WTC11 (cell line): ENCODE measurements around the gene ZNF530. TPM values are rescaled to one million over a fixed set of nuclear protein-coding genes. Genes with fewer than 3 reads are reported as not detected.

Experiments
- CBFB ChIP-seq: sonication (generic); formaldehyde crosslinking; IDR thresholded peaks from 2 replicates; pipeline ENCODE4 v1.8.1; 2022; ENCODE audit warnings: mild to moderate bottlenecking, low read depth, missing genetic modification reagents
- ESRRA ChIP-seq: sonication (generic); formaldehyde crosslinking; IDR thresholded peaks from 2 replicates; pipeline ENCODE4 v1.8.1; 2022; ENCODE audit warnings: mild to moderate bottlenecking, missing genetic modification reagents, borderline replicate concordance
- ETV6 ChIP-seq: sonication (generic); formaldehyde crosslinking; IDR thresholded peaks from 2 replicates; pipeline ENCODE4 v1.8.1; 2022; ENCODE audit warnings: mild to moderate bottlenecking, missing genetic modification reagents
- FOXK1 ChIP-seq: sonication (generic); formaldehyde crosslinking; IDR thresholded peaks from 2 replicates; pipeline ENCODE4 v1.8.0; 2022; ENCODE audit warnings: mild to moderate bottlenecking, moderate library complexity, missing genetic modification reagents
- JUN ChIP-seq: sonication (generic); formaldehyde crosslinking; IDR thresholded peaks from 2 replicates; pipeline ENCODE4 v1.8.0; 2023; ENCODE audit warnings: mild to moderate bottlenecking, missing genetic modification reagents
- KAT7 ChIP-seq: sonication (generic); formaldehyde crosslinking; IDR thresholded peaks from 2 replicates; pipeline ENCODE4 v1.8.1; 2023; ENCODE audit warnings: missing genetic modification reagents, mild to moderate bottlenecking, borderline replicate concordance
- MXD4 ChIP-seq: fragments of 250-450 bp; sonication (Bioruptor Pico); IDR thresholded peaks from 2 replicates; pipeline ENCODE4 v1.8.0; 2021; ENCODE audit warnings: mild to moderate bottlenecking, moderate library complexity, borderline replicate concordance
- NFE2L1 ChIP-seq: sonication (generic); formaldehyde crosslinking; IDR thresholded peaks from 2 replicates; pipeline ENCODE4 v1.8.1; 2023; ENCODE audit warnings: missing genetic modification reagents
- NFYB ChIP-seq: sonication (generic); formaldehyde crosslinking; conservative IDR thresholded peaks from 2 replicates; pipeline ENCODE4 v1.8.0; 2022; ENCODE audit warnings: low read depth, missing genetic modification reagents
- NR1H2 ChIP-seq: sonication (generic); formaldehyde crosslinking; IDR thresholded peaks from 2 replicates; pipeline ENCODE4 v1.9.0; 2021; ENCODE audit warnings: mild to moderate bottlenecking, moderate library complexity, missing genetic modification reagents
- RORB ChIP-seq: fragments of 250-450 bp; sonication (Bioruptor Pico); IDR thresholded peaks from 2 replicates; pipeline ENCODE4 v1.9.0; 2021; ENCODE audit warnings: mild to moderate bottlenecking
- SP1 ChIP-seq: sonication (generic); formaldehyde crosslinking; conservative IDR thresholded peaks from 2 replicates; pipeline ENCODE4 v1.8.1; 2022; ENCODE audit warnings: missing genetic modification reagents
- TCF7 ChIP-seq: sonication (generic); formaldehyde crosslinking; IDR thresholded peaks from 2 replicates; pipeline ENCODE4 v1.8.0; 2022; ENCODE audit warnings: mild to moderate bottlenecking, low read depth, missing genetic modification reagents, moderate library complexity
- TEAD1 ChIP-seq: sonication (generic); formaldehyde crosslinking; IDR thresholded peaks from 2 replicates; pipeline ENCODE4 v1.8.0; 2022; ENCODE audit warnings: mild to moderate bottlenecking, missing genetic modification reagents
- ZBTB21 ChIP-seq: sonication (generic); formaldehyde crosslinking; IDR thresholded peaks from 2 replicates; pipeline ENCODE4 v1.8.1; 2023; ENCODE audit warnings: mild to moderate bottlenecking, missing genetic modification reagents, borderline replicate concordance
- total RNA-seq: library from RNA; stranded (reverse); gene quantifications from 3 replicates; pipeline ENCODE4 v1.2.3, GENCODE V29; 2021
- TF ChIP-seq, protein P1 (sequence below): sonication (generic); formaldehyde crosslinking; IDR thresholded peaks from 2 replicates; pipeline ENCODE4 v1.8.0; 2022; ENCODE audit warnings: mild to moderate bottlenecking, missing genetic modification reagents
- TF ChIP-seq, protein P2 (sequence below): sonication (generic); formaldehyde crosslinking; conservative IDR thresholded peaks from 2 replicates; pipeline ENCODE4 v1.8.1; 2023; ENCODE audit warnings: mild to moderate bottlenecking, low read depth, missing genetic modification reagents, moderate library complexity
- TF ChIP-seq, protein P3 (sequence below): sonication (generic); formaldehyde crosslinking; IDR thresholded peaks from 2 replicates; pipeline ENCODE4 v1.8.0; 2022; ENCODE audit warnings: missing genetic modification reagents
- TF ChIP-seq, protein P4 (sequence below): sonication (generic); formaldehyde crosslinking; IDR thresholded peaks from 2 replicates; pipeline ENCODE4 v1.8.1; 2022; ENCODE audit warnings: mild to moderate bottlenecking, missing genetic modification reagents, moderate library complexity, borderline replicate concordance
- TF ChIP-seq, protein P5 (sequence below): sonication (generic); formaldehyde crosslinking; IDR thresholded peaks from 2 replicates; pipeline ENCODE4 v1.8.1; 2023; ENCODE audit warnings: mild to moderate bottlenecking, missing genetic modification reagents
- TF ChIP-seq, protein P6 (sequence below): sonication (generic); formaldehyde crosslinking; IDR thresholded peaks from 2 replicates; pipeline ENCODE4 v1.8.0; 2022; ENCODE audit warnings: mild to moderate bottlenecking, missing genetic modification reagents
- TF ChIP-seq, protein P7 (sequence below): sonication (generic); formaldehyde crosslinking; IDR thresholded peaks from 2 replicates; pipeline ENCODE4 v1.8.1; 2023; ENCODE audit warnings: mild to moderate bottlenecking, missing genetic modification reagents
- TF ChIP-seq, protein P8 (sequence below): sonication (generic); formaldehyde crosslinking; IDR thresholded peaks from 2 replicates; pipeline ENCODE4 v1.8.0; 2023; ENCODE audit warnings: mild to moderate bottlenecking, missing genetic modification reagents

The ZNF530 gene
- total RNA-seq, 1 experiment from 2014 or later = 11.2 TPM

DNA sequence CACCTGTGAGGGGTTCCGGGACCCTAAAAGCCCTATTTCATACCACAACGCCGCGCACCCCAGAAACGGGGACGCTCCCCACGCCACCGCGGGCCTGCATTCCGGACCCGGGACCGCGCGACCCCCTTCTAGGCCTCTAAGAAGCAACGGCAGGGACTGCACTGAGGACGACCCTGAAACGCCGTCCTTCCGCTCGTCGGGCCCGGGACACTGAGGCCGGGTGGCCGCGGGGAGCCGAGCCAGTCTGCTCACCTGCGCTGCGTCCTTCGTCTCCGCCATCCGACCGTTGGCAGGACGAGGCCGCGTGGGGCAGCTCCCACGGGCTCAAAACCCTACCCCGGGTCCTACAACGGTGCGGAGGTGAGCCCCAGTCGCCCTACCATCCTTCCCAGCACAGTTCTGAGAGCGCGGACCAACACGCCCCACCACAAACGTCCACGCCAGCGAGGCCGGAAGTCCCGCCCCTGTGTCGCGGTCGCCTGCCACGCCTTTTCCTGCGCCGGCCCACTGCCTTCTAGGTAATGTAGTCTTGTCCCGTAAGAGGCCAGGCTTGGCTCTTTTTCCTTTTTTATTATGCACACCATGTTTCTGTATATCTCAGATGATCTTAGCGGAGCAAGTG lies 40.2 kb upstream of the ZNF530 start, which contains the start of gene ZNF550 (continued):
- TF ChIP-seq, protein P1, sequence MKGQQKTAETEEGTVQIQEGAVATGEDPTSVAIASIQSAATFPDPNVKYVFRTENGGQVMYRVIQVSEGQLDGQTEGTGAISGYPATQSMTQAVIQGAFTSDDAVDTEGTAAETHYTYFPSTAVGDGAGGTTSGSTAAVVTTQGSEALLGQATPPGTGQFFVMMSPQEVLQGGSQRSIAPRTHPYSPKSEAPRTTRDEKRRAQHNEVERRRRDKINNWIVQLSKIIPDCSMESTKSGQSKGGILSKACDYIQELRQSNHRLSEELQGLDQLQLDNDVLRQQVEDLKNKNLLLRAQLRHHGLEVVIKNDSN = 0 out of 2 replicates have a peak, but pooled peaks have one; percentile 34
- TF ChIP-seq NFYB (CRISPR knock-in tag) (no peak), JUN (CRISPR knock-in tag) (no peak), MXD4 (no peak), FOXK1 (CRISPR knock-in tag) (peak; percentile 74), TCF7 (CRISPR knock-in tag) (no peak), TEAD1 (no peak), ESRRA (CRISPR knock-in tag) (no peak), ETV6 (CRISPR knock-in tag) (peak; percentile 79), RORB (no peak), ZBTB21 (CRISPR knock-in tag) (0 out of 2 replicates have a peak, but pooled peaks have one; percentile 67), KAT7 (no peak), NFE2L1 (CRISPR knock-in tag) (no peak), NR1H2 (no peak), SP1 (CRISPR knock-in tag) (peak; percentile 90), CBFB (CRISPR knock-in tag) (no peak)
- TF ChIP-seq, protein P2, sequence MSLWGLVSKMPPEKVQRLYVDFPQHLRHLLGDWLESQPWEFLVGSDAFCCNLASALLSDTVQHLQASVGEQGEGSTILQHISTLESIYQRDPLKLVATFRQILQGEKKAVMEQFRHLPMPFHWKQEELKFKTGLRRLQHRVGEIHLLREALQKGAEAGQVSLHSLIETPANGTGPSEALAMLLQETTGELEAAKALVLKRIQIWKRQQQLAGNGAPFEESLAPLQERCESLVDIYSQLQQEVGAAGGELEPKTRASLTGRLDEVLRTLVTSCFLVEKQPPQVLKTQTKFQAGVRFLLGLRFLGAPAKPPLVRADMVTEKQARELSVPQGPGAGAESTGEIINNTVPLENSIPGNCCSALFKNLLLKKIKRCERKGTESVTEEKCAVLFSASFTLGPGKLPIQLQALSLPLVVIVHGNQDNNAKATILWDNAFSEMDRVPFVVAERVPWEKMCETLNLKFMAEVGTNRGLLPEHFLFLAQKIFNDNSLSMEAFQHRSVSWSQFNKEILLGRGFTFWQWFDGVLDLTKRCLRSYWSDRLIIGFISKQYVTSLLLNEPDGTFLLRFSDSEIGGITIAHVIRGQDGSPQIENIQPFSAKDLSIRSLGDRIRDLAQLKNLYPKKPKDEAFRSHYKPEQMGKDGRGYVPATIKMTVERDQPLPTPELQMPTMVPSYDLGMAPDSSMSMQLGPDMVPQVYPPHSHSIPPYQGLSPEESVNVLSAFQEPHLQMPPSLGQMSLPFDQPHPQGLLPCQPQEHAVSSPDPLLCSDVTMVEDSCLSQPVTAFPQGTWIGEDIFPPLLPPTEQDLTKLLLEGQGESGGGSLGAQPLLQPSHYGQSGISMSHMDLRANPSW = no peak
- TF ChIP-seq, protein P3, sequence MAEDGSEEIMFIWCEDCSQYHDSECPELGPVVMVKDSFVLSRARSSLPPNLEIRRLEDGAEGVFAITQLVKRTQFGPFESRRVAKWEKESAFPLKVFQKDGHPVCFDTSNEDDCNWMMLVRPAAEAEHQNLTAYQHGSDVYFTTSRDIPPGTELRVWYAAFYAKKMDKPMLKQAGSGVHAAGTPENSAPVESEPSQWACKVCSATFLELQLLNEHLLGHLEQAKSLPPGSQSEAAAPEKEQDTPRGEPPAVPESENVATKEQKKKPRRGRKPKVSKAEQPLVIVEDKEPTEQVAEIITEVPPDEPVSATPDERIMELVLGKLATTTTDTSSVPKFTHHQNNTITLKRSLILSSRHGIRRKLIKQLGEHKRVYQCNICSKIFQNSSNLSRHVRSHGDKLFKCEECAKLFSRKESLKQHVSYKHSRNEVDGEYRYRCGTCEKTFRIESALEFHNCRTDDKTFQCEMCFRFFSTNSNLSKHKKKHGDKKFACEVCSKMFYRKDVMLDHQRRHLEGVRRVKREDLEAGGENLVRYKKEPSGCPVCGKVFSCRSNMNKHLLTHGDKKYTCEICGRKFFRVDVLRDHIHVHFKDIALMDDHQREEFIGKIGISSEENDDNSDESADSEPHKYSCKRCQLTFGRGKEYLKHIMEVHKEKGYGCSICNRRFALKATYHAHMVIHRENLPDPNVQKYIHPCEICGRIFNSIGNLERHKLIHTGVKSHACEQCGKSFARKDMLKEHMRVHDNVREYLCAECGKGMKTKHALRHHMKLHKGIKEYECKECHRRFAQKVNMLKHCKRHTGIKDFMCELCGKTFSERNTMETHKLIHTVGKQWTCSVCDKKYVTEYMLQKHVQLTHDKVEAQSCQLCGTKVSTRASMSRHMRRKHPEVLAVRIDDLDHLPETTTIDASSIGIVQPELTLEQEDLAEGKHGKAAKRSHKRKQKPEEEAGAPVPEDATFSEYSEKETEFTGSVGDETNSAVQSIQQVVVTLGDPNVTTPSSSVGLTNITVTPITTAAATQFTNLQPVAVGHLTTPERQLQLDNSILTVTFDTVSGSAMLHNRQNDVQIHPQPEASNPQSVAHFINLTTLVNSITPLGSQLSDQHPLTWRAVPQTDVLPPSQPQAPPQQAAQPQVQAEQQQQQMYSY = no peak
- TF ChIP-seq, protein P4, sequence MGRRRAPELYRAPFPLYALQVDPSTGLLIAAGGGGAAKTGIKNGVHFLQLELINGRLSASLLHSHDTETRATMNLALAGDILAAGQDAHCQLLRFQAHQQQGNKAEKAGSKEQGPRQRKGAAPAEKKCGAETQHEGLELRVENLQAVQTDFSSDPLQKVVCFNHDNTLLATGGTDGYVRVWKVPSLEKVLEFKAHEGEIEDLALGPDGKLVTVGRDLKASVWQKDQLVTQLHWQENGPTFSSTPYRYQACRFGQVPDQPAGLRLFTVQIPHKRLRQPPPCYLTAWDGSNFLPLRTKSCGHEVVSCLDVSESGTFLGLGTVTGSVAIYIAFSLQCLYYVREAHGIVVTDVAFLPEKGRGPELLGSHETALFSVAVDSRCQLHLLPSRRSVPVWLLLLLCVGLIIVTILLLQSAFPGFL (CRISPR knock-in tag) = 0 out of 2 replicates have a peak, but pooled peaks have one; percentile 31
- TF ChIP-seq, protein P5, sequence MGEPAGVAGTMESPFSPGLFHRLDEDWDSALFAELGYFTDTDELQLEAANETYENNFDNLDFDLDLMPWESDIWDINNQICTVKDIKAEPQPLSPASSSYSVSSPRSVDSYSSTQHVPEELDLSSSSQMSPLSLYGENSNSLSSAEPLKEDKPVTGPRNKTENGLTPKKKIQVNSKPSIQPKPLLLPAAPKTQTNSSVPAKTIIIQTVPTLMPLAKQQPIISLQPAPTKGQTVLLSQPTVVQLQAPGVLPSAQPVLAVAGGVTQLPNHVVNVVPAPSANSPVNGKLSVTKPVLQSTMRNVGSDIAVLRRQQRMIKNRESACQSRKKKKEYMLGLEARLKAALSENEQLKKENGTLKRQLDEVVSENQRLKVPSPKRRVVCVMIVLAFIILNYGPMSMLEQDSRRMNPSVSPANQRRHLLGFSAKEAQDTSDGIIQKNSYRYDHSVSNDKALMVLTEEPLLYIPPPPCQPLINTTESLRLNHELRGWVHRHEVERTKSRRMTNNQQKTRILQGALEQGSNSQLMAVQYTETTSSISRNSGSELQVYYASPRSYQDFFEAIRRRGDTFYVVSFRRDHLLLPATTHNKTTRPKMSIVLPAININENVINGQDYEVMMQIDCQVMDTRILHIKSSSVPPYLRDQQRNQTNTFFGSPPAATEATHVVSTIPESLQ (CRISPR knock-in tag) = no peak
- TF ChIP-seq, protein P6, sequence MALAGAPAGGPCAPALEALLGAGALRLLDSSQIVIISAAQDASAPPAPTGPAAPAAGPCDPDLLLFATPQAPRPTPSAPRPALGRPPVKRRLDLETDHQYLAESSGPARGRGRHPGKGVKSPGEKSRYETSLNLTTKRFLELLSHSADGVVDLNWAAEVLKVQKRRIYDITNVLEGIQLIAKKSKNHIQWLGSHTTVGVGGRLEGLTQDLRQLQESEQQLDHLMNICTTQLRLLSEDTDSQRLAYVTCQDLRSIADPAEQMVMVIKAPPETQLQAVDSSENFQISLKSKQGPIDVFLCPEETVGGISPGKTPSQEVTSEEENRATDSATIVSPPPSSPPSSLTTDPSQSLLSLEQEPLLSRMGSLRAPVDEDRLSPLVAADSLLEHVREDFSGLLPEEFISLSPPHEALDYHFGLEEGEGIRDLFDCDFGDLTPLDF (CRISPR knock-in tag) = no peak
- TF ChIP-seq, protein P7, sequence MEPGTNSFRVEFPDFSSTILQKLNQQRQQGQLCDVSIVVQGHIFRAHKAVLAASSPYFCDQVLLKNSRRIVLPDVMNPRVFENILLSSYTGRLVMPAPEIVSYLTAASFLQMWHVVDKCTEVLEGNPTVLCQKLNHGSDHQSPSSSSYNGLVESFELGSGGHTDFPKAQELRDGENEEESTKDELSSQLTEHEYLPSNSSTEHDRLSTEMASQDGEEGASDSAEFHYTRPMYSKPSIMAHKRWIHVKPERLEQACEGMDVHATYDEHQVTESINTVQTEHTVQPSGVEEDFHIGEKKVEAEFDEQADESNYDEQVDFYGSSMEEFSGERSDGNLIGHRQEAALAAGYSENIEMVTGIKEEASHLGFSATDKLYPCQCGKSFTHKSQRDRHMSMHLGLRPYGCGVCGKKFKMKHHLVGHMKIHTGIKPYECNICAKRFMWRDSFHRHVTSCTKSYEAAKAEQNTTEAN (CRISPR knock-in tag) = no peak
- TF ChIP-seq, protein P8, sequence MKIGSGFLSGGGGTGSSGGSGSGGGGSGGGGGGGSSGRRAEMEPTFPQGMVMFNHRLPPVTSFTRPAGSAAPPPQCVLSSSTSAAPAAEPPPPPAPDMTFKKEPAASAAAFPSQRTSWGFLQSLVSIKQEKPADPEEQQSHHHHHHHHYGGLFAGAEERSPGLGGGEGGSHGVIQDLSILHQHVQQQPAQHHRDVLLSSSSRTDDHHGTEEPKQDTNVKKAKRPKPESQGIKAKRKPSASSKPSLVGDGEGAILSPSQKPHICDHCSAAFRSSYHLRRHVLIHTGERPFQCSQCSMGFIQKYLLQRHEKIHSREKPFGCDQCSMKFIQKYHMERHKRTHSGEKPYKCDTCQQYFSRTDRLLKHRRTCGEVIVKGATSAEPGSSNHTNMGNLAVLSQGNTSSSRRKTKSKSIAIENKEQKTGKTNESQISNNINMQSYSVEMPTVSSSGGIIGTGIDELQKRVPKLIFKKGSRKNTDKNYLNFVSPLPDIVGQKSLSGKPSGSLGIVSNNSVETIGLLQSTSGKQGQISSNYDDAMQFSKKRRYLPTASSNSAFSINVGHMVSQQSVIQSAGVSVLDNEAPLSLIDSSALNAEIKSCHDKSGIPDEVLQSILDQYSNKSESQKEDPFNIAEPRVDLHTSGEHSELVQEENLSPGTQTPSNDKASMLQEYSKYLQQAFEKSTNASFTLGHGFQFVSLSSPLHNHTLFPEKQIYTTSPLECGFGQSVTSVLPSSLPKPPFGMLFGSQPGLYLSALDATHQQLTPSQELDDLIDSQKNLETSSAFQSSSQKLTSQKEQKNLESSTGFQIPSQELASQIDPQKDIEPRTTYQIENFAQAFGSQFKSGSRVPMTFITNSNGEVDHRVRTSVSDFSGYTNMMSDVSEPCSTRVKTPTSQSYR (CRISPR knock-in tag) = no peak
